HG03025 (cell line): ENCODE results near the gene ZCRB1.
A peak's percentile ranks its signal among the peaks of the same experiment; 100 is the strongest.
"Not testable (repeated sequence)": the region's sequence is repeated elsewhere in the genome, so short reads cannot be mapped to it uniquely, and the experiment has no call there.

Source experiments
- ATAC-seq: cut with Tn5 transposase; IDR thresholded peaks from one replicate; pipeline ENCODE4 v1.9.1; 2021; ENCODE audit warnings: mild to moderate bottlenecking, moderate library complexity; ENCODE audit not compliant: unreplicated experiment, low FRiP score

ZCRB1 gene

DNA sequence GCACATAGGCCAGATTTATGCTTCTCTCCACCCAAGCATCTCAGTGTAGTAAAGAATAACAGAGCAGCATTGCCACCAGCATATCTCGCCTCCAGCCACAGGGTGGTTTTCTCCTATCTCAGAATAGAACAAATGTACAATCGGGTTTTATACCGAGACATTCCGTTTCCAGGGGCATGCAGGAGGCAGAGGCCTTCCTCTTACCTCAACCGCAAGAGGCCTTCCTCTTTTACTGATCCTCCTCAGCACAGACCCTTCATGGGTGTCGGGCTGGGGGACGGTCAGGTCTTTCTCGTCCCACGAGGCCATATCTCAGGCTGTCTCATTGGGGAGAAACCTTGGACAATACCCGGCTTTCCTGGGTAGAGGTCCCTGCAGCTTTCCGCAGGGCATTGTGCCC is 4.2 kb upstream of the ZCRB1 start:
- not testable (repeated sequence) for ATAC-seq

DNA sequence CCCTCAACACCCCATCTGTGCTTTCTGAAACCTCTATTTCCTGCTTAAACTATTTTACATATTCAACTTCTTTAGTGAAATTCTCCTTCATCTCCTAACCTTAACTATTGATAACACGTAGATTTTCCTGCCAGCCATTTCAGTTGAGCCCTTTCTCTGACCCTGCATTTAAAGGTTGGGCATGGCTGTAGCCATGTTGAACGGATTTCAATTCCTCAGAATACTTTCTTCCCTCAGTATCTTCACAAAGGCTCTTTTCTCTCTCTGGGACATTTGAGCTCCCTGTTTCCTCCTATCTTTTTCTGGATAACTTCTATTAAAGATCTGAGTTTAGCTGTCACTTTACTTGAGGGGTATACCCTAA is 1.3 kb upstream of the ZCRB1 start:
- ATAC-seq: no peak

DNA sequence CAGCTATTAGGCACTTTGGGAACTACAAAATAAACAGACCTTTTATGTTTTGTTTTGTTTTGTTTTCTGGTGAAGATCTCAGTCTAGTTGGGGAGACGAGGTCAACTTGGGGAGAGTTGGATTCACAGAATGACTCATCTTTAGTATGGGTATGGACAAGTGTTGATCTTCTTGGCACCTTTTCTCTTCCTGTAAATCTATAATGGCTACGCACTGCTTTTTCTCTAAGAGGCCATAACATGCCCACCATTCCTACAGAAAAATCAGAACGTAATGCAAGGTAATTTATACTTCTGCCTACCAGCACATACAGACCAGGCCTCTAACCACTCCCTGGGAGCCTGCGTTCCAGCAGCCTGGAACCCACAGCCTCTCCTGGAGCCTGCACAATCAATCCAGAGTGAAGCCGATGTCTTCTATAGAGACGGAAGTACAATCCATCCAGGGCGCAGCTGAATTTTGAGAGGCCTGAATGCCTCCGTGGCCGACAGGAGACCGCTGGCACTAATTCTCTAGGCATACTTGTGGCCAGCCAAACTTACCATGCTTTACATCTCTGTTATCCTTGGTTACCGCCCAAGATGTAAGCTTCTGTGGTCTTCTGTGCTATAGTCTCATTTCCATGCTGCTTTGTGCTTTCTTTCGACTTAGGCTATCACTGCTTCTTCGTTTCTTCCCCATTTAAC is 790 bp upstream of the ZCRB1 start:
- ATAC-seq: no peak

DNA sequence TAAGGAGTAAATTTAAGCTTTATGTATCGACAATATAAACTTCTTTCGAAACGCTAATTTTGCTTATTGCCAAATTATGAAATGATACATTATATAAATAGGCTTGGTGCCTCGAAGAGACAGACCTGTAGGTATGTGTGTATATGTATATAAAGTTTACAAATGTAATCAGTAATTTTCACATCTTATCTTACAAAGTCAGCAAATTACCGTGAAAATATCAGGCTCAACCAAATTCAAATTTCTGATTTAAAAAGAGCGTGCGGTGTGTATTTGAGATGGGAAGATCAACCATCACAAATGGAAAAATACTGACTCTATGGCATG is 605 bp downstream of the ZCRB1 start:
- no peak for ATAC-seq

- ATAC-seq: no peak
These were observed 2.0 kb downstream of the ZCRB1 start for GRCh38 chr12:42323856-42324255.

DNA sequence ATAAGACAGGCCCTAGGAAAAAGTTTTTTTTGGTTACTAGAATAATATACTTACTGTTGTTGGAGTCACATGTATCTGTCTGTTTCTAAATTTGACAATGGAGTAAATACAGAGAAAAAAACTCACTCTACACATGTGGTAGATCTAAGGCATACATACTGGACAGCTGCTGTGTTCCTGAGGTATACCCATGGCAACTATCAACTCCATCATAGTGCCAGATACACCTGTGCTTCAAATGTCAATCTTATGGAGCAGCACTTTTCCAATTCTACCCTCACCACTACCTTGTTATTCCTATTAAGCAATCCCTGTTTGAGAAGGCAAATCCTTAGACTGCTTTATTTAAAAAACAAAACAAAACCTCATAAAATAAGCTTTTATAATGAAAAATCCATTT is 3.3 kb downstream of the ZCRB1 start:
- ATAC-seq: no peak

GRCh38 chr12:42320796-42321195 is 5.1 kb downstream of the ZCRB1 start:
- ATAC-seq: no peak

- ATAC-seq: no peak
These were observed 10.8 kb downstream of the ZCRB1 start for GRCh38 chr12:42315108-42315507.

DNA sequence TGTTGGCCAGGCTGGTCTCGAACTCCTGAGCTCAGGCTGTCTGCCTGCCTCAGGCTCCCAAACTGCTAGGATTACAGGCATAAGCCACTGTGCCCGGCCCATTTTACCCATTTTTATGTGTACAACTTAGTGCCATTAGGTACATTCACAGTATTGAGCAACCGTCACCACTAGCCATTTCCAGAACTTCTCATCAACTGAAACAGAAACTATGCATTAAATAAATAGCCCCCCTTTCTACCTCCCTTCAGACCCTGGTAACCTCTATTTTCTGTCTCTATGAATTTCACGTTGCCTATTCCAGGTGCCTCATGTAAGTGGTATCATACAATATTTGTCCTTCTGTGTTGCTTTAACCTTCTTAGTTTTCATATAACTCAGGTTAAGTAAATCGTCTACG is 15.9 kb downstream of the ZCRB1 start:
- ATAC-seq: no peak

DNA sequence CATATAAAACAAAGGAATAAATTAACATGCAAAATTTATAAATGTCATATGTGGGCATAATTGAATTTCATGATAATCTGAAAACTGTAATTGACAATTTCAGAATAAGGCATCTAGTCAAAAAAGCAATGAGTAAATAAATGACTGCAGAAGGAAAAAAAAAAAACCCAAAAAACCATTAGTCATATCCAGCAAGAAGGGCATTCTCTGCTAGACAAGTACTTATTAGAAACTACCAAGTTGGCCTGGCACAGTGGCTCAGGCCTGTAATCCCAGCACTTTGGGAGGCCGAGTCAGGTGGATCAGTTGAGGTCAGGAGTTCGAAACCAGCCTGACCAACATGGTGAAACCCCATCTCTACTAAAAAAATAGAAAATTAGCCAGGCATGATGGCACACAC is 17.5 kb downstream of the ZCRB1 start:
- no peak for ATAC-seq

DNA sequence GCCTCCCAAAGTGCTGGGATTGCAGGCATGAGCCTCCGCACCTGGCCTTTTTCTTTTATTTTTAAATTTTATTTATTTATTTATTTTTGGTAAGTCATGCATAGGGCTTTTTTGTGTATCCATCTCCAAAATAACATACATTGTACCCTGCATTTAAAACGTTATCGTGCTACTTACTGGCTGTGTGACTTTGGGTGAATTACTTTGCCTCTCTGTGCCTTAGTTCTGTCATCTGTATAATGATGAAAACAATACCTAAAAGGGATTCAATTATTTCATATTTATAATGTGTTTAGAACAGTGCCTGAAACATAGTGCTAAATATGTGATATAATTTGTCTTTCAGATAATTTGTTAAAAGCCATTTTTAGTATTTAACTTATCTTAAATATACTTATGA is 19.6 kb downstream of the ZCRB1 start:
- no peak for ATAC-seq

GRCh38 chr12:42299392-42300308 is 26.2 kb downstream of the ZCRB1 start:
- peak; percentile 75 for ATAC-seq

DNA sequence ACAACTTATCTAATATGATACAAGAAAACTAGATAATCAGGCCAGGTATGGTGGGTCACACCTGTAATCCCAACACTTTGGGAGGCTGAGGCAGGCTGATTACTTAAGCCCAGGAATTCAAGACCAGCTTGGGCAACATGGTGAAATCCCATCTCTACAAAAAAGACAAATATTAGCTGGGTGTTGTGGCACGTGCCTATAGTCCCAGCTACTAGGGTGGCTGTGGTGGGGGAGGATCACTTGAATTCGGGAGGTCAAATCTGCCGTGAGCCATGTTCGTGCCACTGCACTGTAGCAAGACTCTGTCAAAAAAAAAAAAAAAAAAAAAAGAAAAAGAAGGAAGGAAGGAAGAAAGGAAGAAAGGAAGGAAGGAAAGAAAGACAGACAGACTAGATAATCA is 27.0 kb downstream of the ZCRB1 start:
- no peak for ATAC-seq

DNA sequence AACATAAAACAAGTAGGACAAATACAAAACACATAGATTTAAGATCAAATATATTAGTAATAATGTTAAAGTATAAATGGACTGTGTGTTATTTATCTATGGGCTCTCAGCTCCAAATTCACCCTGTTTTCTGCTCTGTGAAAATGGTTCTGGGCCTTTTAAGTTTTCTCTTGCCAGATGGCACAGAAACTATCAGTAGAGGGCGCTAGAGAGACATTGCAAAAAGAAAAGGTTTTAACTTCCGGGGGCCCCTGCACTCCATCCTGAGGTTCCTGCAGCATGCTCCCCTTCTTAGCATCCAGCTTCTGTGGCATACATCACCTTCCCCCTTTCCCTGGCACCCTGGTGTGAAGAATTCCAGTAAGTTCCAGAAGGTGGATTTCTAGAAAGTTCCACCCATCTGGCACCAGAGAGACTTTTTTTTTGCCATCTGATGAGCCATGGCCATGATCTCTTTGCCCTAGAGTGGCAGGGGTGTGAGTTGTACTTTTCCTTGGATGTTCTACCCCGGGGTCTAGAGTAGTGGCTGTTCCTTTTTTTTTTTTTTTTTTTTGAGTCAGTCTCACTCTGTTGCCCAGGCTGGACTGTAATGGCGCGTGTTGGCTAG is 29.3 kb downstream of the ZCRB1 start:
- ATAC-seq: no peak

DNA sequence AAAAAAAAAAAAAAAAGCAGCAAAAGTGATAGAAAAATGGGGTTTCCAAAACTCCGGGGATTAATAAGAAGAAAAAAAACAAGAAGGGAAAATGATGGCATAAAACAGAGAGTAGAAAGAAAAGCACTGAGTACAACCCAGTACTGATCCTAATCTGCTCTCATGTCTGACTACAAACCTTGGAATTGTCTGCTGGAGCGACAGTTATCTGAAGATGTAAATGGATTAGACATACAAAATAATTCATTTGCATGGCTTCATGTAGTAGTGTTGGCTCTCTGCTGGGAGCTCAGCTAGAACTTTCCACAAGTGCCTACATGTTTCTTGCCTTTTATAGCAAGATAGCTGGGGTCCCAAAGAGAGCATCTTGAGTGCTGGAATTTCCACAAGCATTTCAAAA is 34.2 kb downstream of the ZCRB1 start:
- ATAC-seq: no peak

GRCh38 chr12:42288544-42288943 is 37.4 kb downstream of the ZCRB1 start:
- no peak for ATAC-seq

DNA sequence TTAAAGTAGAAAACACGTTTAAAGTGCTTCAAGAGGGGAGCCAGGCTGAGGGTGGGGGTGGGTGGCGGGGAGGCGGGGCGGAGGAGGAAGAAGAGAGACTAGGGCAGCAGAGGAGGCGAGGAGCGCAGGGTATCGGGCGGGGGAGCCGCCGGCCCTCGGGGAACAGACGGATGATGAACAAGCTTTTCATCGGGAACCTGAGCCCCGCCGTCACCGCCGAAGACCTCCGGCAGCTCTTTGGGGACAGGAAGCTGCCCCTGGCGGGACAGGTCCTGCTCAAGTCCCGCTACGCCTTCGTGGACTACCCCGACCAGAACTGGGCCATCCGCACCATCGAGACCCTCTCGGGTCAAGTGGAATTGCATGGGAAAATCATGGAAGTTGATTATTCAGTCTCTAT is 39.2 kb downstream of the ZCRB1 start:
- ATAC-seq: no peak

DNA sequence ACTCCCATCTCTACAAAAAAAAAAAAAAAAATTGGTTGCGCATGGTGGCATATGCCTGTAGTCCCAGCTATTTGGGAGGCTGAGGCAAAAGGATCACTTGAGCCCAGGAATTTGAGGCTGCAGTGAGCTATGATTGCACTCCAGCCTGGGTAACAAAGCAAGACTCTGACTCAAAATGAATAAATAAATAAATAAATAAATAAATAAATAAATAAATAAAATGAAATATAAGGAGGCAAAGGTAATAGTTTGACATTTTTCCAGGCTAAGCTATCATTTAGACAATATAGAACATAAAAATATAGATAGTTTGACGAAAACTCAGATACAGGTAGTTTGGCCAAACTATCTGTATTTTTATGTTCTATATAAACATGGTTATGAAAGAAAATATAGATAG is 40.5 kb downstream of the ZCRB1 start:
- ATAC-seq: no peak

DNA sequence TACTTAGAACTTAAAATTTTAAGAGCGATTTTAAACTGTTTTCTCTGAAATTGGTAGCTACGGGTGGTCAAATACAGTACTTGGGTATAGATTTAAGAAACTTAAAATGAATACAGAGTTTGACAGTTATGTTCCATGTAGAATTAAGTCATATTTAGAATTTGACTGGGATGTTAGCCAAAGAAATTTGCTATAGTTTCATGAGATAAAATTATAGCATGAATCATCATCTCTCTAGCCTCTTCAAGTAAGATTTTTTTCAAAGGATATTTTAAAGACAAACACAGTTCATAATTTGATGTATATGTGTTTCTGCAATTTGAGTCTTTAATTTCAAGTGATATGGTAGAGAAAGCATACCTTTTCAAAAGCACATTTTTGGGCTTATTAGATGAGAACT is 41.0 kb downstream of the ZCRB1 start:
- no peak for ATAC-seq

- no peak for ATAC-seq
These were observed 41.7 kb downstream of the ZCRB1 start for GRCh38 chr12:42284157-42284556.

- ATAC-seq: no peak
These were observed 42.2 kb downstream of the ZCRB1 start for GRCh38 chr12:42283739-42284138.

DNA sequence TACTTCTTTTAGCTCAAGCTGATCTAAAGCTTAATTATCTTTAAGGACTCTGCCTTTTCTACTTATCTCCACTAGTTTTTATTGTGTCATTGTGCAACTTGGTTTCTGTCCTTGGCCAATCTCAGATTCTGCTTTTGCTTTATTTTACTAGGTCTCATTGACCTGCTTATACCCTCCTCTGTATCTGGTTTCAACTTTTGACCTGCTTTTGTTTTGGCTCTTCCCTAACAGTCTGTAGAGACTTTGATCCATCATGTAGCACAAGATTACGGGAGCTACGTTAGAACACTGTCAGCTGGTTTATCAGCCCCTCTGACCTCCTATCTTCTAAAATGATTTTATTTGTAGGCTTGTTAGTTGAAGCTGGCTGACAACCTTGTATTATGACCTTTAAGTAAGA is 43.6 kb downstream of the ZCRB1 start:
- ATAC-seq: no peak
